Chondrocyte (in vitro differentiated cells): Measurements from ENCODE around the gene WNT11. TPM values are rescaled to one million over a fixed set of nuclear protein-coding genes. Genes with fewer than 3 reads are reported as not detected.
A peak's percentile ranks its signal among the peaks of the same experiment; 100 is the strongest.

Experiments used
- DNase-seq: peaks from one replicate; pipeline ENCODE4 v3.0.0; 2021; ENCODE audit warnings: mixed read lengths, low spot score
- H3K27ac Mint-ChIP-seq: one replicate; pipeline ENCODE4 v1.8.0; 2021; ENCODE audit warnings: mild to moderate bottlenecking, moderate library complexity, mixed read lengths; ENCODE audit not compliant: unreplicated experiment
- H3K27me3 Mint-ChIP-seq: 2 replicates; pipeline ENCODE4 v1.8.0; 2021; ENCODE audit warnings: low read depth, mixed read lengths
- H3K36me3 Mint-ChIP-seq: 2 replicates; pipeline ENCODE4 v1.8.0; 2021; ENCODE audit warnings: low read depth, mixed read lengths
- H3K4me1 Mint-ChIP-seq: 2 replicates; pipeline ENCODE4 v1.8.0; 2021; ENCODE audit warnings: low read depth, mild to moderate bottlenecking, mixed read lengths
- H3K4me3 Mint-ChIP-seq: one replicate; pipeline ENCODE4 v1.8.0; 2021; ENCODE audit warnings: mild to moderate bottlenecking, moderate library complexity, mixed read lengths; ENCODE audit not compliant: unreplicated experiment
- H3K9me3 Mint-ChIP-seq: 2 replicates; pipeline ENCODE4 v1.8.0; 2021; ENCODE audit warnings: low read depth, mixed read lengths
- CTCF ChIP-seq: fragments of 200-600 bp; sonication (generic); IDR thresholded peaks from 2 replicates; pipeline ENCODE4 v1.5.0; 2021; ENCODE audit warnings: antibody characterized with exemption, mild to moderate bottlenecking, moderate library complexity
- total RNA-seq: library from RNA; stranded (reverse); gene quantifications from 3 replicates; pipeline ENCODE4 v1.2.1, GENCODE V29; 2021

The WNT11 gene
- total RNA-seq, 1 donor from 2014 or later = 24.5 TPM

GRCh38 chr11:76217653-76218160 lies 11.4 kb upstream of the WNT11 start:
- Mint-ChIP-seq H3K27me3 (peaks cover 4% of the 10 kb centered on the region), H3K4me3 (no peak overlapping the region), H3K27ac (no peak overlapping the region), H3K4me1 (peaks cover 5% of the 10 kb centered on the region), H3K36me3 (no peaks in the 10 kb centered on the region), H3K9me3 (no peaks in the 10 kb centered on the region)
- DNase-seq = no peak
- TF ChIP-seq CTCF = no peak

- DNase-seq = peak; percentile 90
- no peak for TF ChIP-seq CTCF
- Mint-ChIP-seq H3K27me3 (peaks cover 6% of the 10 kb centered on the region), H3K9me3 (no peaks in the 10 kb centered on the region), H3K4me1 (peaks cover 5% of the 10 kb centered on the region), H3K4me3 (no peak overlapping the region), H3K27ac (no peak overlapping the region), H3K36me3 (no peaks in the 10 kb centered on the region)
Observed at GRCh38 chr11:76216536-76217325, 10.4 kb upstream of the WNT11 start.

- no peak for DNase-seq
- H3K27me3 Mint-ChIP-seq = peaks cover 10% of the 10 kb centered on the region
- no peak overlapping the region for H3K27ac Mint-ChIP-seq
Observed at GRCh38 chr11:76215941-76216340, 9.6 kb upstream of the WNT11 start.

GRCh38 chr11:76214968-76215548 lies 8.8 kb upstream of the WNT11 start:
- peak; percentile 14 for TF ChIP-seq CTCF
- Mint-ChIP-seq H3K4me1 (peaks cover 7% of the 10 kb centered on the region), H3K9me3 (no peaks in the 10 kb centered on the region), H3K4me3 (no peak overlapping the region), H3K27me3 (peaks cover 10% of the 10 kb centered on the region), H3K36me3 (no peaks in the 10 kb centered on the region), H3K27ac (no peak overlapping the region)
- peak; percentile 10 for DNase-seq

More at GRCh38 chr11:76215941-76216340, 9.6 kb upstream of the WNT11 start:
- Mint-ChIP-seq H3K4me3 (no peak overlapping the region), H3K9me3 (no peaks in the 10 kb centered on the region), H3K4me1 (peaks cover 5% of the 10 kb centered on the region), H3K36me3 (no peaks in the 10 kb centered on the region)
- no peak for TF ChIP-seq CTCF

- Mint-ChIP-seq H3K4me1 (peaks cover 7% of the 10 kb centered on the region), H3K4me3 (no peak overlapping the region), H3K9me3 (no peaks in the 10 kb centered on the region), H3K36me3 (no peaks in the 10 kb centered on the region), H3K27me3 (peaks cover 10% of the 10 kb centered on the region), H3K27ac (no peak overlapping the region)
- no peak for TF ChIP-seq CTCF
- peak; percentile 29 for DNase-seq
Observed at GRCh38 chr11:76214186-76214585, 7.9 kb upstream of the WNT11 start.
